Measurements from ENCODE around the gene RUFY1. TPM values are rescaled to one million over a fixed set of nuclear protein-coding genes. Genes with fewer than 3 reads are reported as not detected.
"Not testable (repeated sequence)": the region's sequence is repeated elsewhere in the genome, so short reads cannot be mapped to it uniquely, and the experiment has no call there.

Gene RUFY1
- total RNA-seq, 2 experiments from 2014 or later, result 31.1 to 31.8 TPM

GRCh38 chr5:179641745-179642144, 91.4 kb downstream of the RUFY1 start:
- not testable (repeated sequence) for H3K9me3 Mint-ChIP-seq, H3K4me3 Mint-ChIP-seq, H3K4me1 Mint-ChIP-seq, DNase-seq, H3K27me3 Mint-ChIP-seq, H3K27ac Mint-ChIP-seq, H3K36me3 Mint-ChIP-seq

- H3K36me3 Mint-ChIP-seq, DNase-seq, H3K4me1 Mint-ChIP-seq, H3K4me3 Mint-ChIP-seq, H3K27ac Mint-ChIP-seq, H3K9me3 Mint-ChIP-seq, H3K27me3 Mint-ChIP-seq: not testable (repeated sequence)
These were observed 92.3 kb downstream of the RUFY1 start for GRCh38 chr5:179642626-179643025.

- H3K27me3 Mint-ChIP-seq, H3K27ac Mint-ChIP-seq, H3K36me3 Mint-ChIP-seq, H3K9me3 Mint-ChIP-seq, DNase-seq, H3K4me1 Mint-ChIP-seq, H3K4me3 Mint-ChIP-seq: not testable (repeated sequence)
These were observed 93.0 kb downstream of the RUFY1 start for GRCh38 chr5:179643141-179643920.

GRCh38 chr5:179644766-179645165, 94.4 kb downstream of the RUFY1 start:
- H3K4me3 Mint-ChIP-seq, H3K27me3 Mint-ChIP-seq, H3K9me3 Mint-ChIP-seq: not testable (repeated sequence)

GRCh38 chr5:179648410-179648809, 98.1 kb downstream of the RUFY1 start:
- no peaks in the 10 kb centered on the region for H3K4me1 Mint-ChIP-seq
- no peaks in the 10 kb centered on the region for H3K27me3 Mint-ChIP-seq
- H3K9me3 Mint-ChIP-seq, result no peaks in the 10 kb centered on the region
- no peaks in the 10 kb centered on the region for H3K36me3 Mint-ChIP-seq
- H3K27ac Mint-ChIP-seq, result no peak overlapping the region
- no peak overlapping the region for H3K4me3 Mint-ChIP-seq
- no peak for DNase-seq

More at GRCh38 chr5:179644766-179645165, 94.4 kb downstream of the RUFY1 start:
- not testable (repeated sequence) for DNase-seq, H3K27ac Mint-ChIP-seq, H3K36me3 Mint-ChIP-seq, H3K4me1 Mint-ChIP-seq

GRCh38 chr5:179649166-179649703, 98.9 kb downstream of the RUFY1 start:
- not testable (repeated sequence) for H3K4me1 Mint-ChIP-seq, DNase-seq, H3K4me3 Mint-ChIP-seq, H3K27me3 Mint-ChIP-seq, H3K36me3 Mint-ChIP-seq, H3K27ac Mint-ChIP-seq, H3K9me3 Mint-ChIP-seq

GRCh38 chr5:179650245-179650644, 99.9 kb downstream of the RUFY1 start:
- not testable (repeated sequence) for DNase-seq, H3K9me3 Mint-ChIP-seq, H3K4me3 Mint-ChIP-seq, H3K27me3 Mint-ChIP-seq, H3K36me3 Mint-ChIP-seq, H3K4me1 Mint-ChIP-seq, H3K27ac Mint-ChIP-seq

GRCh38 chr5:179653135-179653534, 102.8 kb downstream of the RUFY1 start:
- not testable (repeated sequence) for H3K4me3 Mint-ChIP-seq, H3K27me3 Mint-ChIP-seq, DNase-seq, H3K27ac Mint-ChIP-seq, H3K36me3 Mint-ChIP-seq, H3K4me1 Mint-ChIP-seq, H3K9me3 Mint-ChIP-seq

GRCh38 chr5:179657302-179658178, 107.2 kb downstream of the RUFY1 start:
- H3K27me3 Mint-ChIP-seq, DNase-seq, H3K36me3 Mint-ChIP-seq, H3K4me1 Mint-ChIP-seq, H3K9me3 Mint-ChIP-seq, H3K27ac Mint-ChIP-seq, H3K4me3 Mint-ChIP-seq: not testable (repeated sequence)

- not testable (repeated sequence) for H3K36me3 Mint-ChIP-seq, H3K27me3 Mint-ChIP-seq, H3K27ac Mint-ChIP-seq, H3K9me3 Mint-ChIP-seq, DNase-seq, H3K4me1 Mint-ChIP-seq
- peak overlapping the region; percentile 77 for H3K4me3 Mint-ChIP-seq
These were observed 108.0 kb downstream of the RUFY1 start for GRCh38 chr5:179658179-179658856.

Other genes starting within 250 kb of the RUFY1 start
- gene ADAMTS2, start 205.1 kb upstream of the RUFY1 start, total RNA-seq, result not detected
- 100 to 1,000 TPM; 840 to 912 TPM for gene HNRNPH1, start 73.1 kb downstream of the RUFY1 start, total RNA-seq
- 1 to 10 TPM in 1 of 2 experiments, under 1 TPM in 1; 0.68 to 1.1 TPM for gene CBY3, start 130.5 kb downstream of the RUFY1 start, total RNA-seq
- 100 to 1,000 TPM; 535 to 571 TPM for gene CANX, start 148.4 kb downstream of the RUFY1 start, total RNA-seq
- gene MAML1, start 182.3 kb downstream of the RUFY1 start, total RNA-seq, result 10 to 100 TPM; 24.1 to 24.2 TPM
- gene LTC4S, start 243.4 kb downstream of the RUFY1 start, total RNA-seq, result under 1 TPM in 1 of 2 experiments, not detected in 1; 0.29 TPM